Osteocyte (in vitro differentiated cells): ENCODE measurements around the gene GRIA1. TPM values are rescaled to one million over a fixed set of nuclear protein-coding genes. Genes with fewer than 3 reads are reported as not detected.

Experiments used
- DNase-seq: peaks from one replicate; pipeline ENCODE4 v3.0.0; 2021; ENCODE audit warnings: mixed read lengths; ENCODE audit not compliant: unreplicated experiment; ENCODE audit errors: extremely low spot score
- H3K27ac Mint-ChIP-seq: one replicate; pipeline ENCODE4 v1.8.0; 2021; ENCODE audit warnings: mild to moderate bottlenecking, mixed read lengths; ENCODE audit not compliant: unreplicated experiment
- H3K27me3 Mint-ChIP-seq: one replicate; pipeline ENCODE4 v1.8.0; 2021; ENCODE audit warnings: mixed read lengths; ENCODE audit not compliant: unreplicated experiment
- H3K36me3 Mint-ChIP-seq: one replicate; pipeline ENCODE4 v1.8.0; 2021; ENCODE audit warnings: mixed read lengths; ENCODE audit not compliant: unreplicated experiment
- H3K4me1 Mint-ChIP-seq: one replicate; pipeline ENCODE4 v1.8.0; 2021; ENCODE audit warnings: mixed read lengths; ENCODE audit not compliant: unreplicated experiment
- H3K4me3 Mint-ChIP-seq: one replicate; pipeline ENCODE4 v1.8.0; 2021; ENCODE audit warnings: mild to moderate bottlenecking, moderate library complexity, mixed read lengths; ENCODE audit not compliant: unreplicated experiment
- H3K9me3 Mint-ChIP-seq: one replicate; pipeline ENCODE4 v1.8.0; 2021; ENCODE audit warnings: mixed read lengths; ENCODE audit not compliant: unreplicated experiment
- CTCF ChIP-seq: fragments of 200-600 bp; sonication (generic); IDR thresholded peaks from 2 replicates; pipeline ENCODE4 v1.5.0; 2021; ENCODE audit warnings: antibody characterized with exemption, mild to moderate bottlenecking, moderate library complexity
- total RNA-seq: library from RNA; stranded (reverse); gene quantifications from 2 replicates; pipeline ENCODE4 v1.2.1, GENCODE V29; 2021

GRIA1 gene
- total RNA-seq, 1 donor from 2014 or later, result 48.8 TPM

GRCh38 chr5:153707626-153708025 lies 217.2 kb downstream of the GRIA1 start:
- no peak overlapping the region for H3K27ac Mint-ChIP-seq
- no peaks in the 10 kb centered on the region for H3K27me3 Mint-ChIP-seq
- DNase-seq, result no peak
- H3K4me3 Mint-ChIP-seq, result no peak overlapping the region
- no peak for TF ChIP-seq CTCF
- H3K4me1 Mint-ChIP-seq, result no peaks in the 10 kb centered on the region
- H3K9me3 Mint-ChIP-seq, result no peaks in the 10 kb centered on the region
- peaks cover 19% of the 10 kb centered on the region for H3K36me3 Mint-ChIP-seq

- TF ChIP-seq CTCF, result peak; percentile 26
- Mint-ChIP-seq H3K27ac (no peak overlapping the region), H3K9me3 (no peaks in the 10 kb centered on the region), H3K4me1 (peaks cover 2% of the 10 kb centered on the region), H3K36me3 (peaks cover 3% of the 10 kb centered on the region), H3K4me3 (no peak overlapping the region), H3K27me3 (no peaks in the 10 kb centered on the region)
- DNase-seq, result no peak
Measured at GRCh38 chr5:153711755-153712154, 221.3 kb downstream of the GRIA1 start.

DNA sequence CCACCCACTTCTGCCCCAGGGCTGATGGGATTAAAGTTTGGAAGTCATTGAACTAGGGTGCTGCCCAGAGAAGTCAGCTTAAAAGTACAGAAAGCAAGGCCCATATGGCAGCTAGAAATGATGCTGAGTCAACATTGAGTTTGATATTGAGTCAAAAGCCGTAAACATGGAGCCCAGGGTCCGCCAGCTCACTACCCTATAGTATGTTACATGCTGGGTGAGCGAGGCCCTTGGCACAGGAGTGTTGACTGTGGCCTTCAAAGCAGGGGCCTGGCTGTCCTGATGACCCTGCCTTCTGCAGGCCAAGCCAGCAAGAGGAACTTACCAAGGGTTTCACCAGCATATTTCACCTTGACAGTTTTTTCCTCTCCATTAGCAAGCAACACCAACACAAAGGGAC lies 222.5 kb downstream of the GRIA1 start:
- DNase-seq, result no peak
- no peak for TF ChIP-seq CTCF
- Mint-ChIP-seq H3K27me3 (no peaks in the 10 kb centered on the region), H3K9me3 (no peaks in the 10 kb centered on the region), H3K36me3 (peaks cover 5% of the 10 kb centered on the region), H3K4me3 (no peak overlapping the region), H3K27ac (no peak overlapping the region), H3K4me1 (peaks cover 2% of the 10 kb centered on the region)

DNA sequence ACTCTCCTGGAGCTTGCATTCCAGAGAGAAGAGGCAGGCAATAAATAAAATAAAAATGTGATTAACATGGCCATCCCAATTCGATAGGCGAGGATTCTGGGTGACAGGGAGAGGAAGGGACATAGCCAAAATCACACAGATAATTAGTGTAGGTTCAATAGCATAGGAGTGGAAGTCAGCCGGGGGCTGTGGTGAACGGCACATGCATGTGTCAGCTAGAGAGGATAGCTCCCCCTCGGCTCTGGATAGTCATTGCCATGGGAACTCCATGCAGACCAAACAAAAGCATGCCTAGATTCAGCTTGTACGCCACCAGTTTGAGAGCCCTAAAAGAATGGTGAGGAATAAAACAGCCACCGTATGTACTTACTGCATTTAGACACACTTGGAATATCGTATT lies 223.5 kb downstream of the GRIA1 start:
- no peaks in the 10 kb centered on the region for H3K27me3 Mint-ChIP-seq
- no peak for DNase-seq
- H3K36me3 Mint-ChIP-seq, result peaks cover 2% of the 10 kb centered on the region
- H3K4me3 Mint-ChIP-seq, result no peak overlapping the region
- no peak overlapping the region for H3K27ac Mint-ChIP-seq
- peaks cover 2% of the 10 kb centered on the region for H3K4me1 Mint-ChIP-seq
- TF ChIP-seq CTCF, result no peak
- no peaks in the 10 kb centered on the region for H3K9me3 Mint-ChIP-seq

GRCh38 chr5:153714798-153715197 lies 224.3 kb downstream of the GRIA1 start:
- Mint-ChIP-seq H3K36me3 (peaks cover 2% of the 10 kb centered on the region), H3K27ac (no peak overlapping the region), H3K4me1 (peaks cover 2% of the 10 kb centered on the region), H3K4me3 (no peak overlapping the region), H3K27me3 (no peaks in the 10 kb centered on the region), H3K9me3 (no peaks in the 10 kb centered on the region)
- no peak for TF ChIP-seq CTCF
- no peak for DNase-seq
